GM18868 (cell line): ENCODE measurements around the gene TMEM242.
"Not testable (repeated sequence)": the region's sequence is repeated elsewhere in the genome, so short reads cannot be mapped to it uniquely, and the experiment has no call there.

Source experiments
- ATAC-seq: cut with Tn5 transposase; IDR thresholded peaks from one replicate; pipeline ENCODE4 v1.9.1; 2021; ENCODE audit warnings: mild to moderate bottlenecking, moderate library complexity; ENCODE audit not compliant: unreplicated experiment

Gene TMEM242

GRCh38 chr6:157323255-157323965, at the start of gene TMEM242:
TMEM242 (minus strand) TSS chr6:157323519; CDS start chr6:157323499, 20 bp downstream.
- peak; percentile 89 for ATAC-seq

- ATAC-seq: no peak
Observed at GRCh38 chr6:157372501-157373280, 49.4 kb upstream of the TMEM242 start.

- no peak for ATAC-seq
Observed at GRCh38 chr6:157370755-157371154, 47.4 kb upstream of the TMEM242 start.

DNA sequence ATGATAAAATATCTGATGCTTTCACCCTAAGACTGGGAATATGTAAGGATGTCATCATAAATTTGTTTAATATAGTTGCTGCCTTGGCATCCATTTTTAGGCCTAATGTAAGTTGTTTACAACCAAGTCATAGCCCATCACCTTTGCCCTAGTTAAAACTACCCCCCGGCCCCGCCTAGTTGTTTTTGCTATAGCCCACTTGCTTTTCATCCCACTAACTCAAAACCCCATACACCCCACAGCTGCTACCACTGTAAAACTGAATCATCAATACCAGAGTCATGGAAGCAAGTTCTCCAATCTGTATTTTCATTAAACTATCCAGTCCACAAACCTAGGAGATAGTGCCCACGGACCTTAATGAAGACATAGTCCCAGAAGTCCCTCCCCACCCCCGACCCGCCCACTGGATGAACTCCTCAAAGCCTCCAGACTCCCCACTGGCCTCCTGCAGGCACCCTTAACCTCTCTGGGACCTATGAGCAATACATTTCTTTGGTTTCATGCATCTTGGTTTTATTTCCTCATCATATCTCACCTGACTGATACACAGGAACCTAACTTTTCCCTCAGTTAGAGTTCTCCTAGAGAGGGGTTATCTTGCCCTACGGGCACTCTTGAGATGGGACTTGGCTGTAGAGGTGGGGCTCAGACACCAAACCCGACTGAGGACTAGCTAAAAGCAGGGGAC, 45.2 kb upstream of the TMEM242 start:
- ATAC-seq: no peak

DNA sequence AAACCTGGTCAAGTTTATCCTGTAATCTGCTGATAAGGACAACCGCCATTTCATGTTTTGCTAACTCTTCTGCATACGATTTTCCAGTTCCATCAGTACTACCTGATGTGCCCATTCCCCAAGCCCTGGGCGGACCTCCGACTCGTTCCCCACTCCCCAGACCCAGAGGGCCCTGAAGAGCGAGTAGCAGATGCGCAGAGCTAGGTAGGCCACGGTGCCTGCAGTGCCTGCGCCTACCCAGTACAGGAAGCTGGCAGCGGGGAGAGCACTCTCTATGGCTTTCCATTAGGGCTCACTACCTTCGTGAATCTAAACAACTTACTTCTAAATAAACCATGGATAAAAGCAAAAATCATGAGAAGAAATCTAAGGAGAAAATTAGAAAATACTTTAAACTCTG, 43.3 kb upstream of the TMEM242 start:
- ATAC-seq: no peak

GRCh38 chr6:157364705-157365104, 41.4 kb upstream of the TMEM242 start:
- no peak for ATAC-seq

- ATAC-seq: no peak
Observed at GRCh38 chr6:157361886-157362285, 38.6 kb upstream of the TMEM242 start.

GRCh38 chr6:157358287-157358686, 35.0 kb upstream of the TMEM242 start:
- ATAC-seq: no peak

DNA sequence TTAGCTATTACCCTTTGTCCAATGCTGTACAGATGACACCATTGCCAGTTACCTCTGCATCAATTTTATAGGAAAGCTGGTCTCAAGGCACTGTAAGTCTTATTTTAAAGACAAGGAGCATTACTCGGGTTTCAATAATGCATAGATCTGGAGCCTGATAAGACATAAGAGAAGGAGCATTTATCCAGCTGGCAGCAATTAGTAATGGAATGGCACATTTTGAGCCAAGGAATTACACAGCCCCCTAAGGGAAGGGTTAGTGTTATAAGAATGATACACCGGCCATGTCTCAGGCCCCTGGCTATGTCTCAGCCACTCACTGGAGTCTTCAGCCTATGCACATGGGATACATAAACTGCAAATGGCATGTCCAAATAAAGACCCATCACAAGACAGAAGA, 23.1 kb upstream of the TMEM242 start:
- ATAC-seq: no peak

GRCh38 chr6:157343732-157344131, 20.4 kb upstream of the TMEM242 start:
- no peak for ATAC-seq

GRCh38 chr6:157339432-157339831, 16.1 kb upstream of the TMEM242 start:
- no peak for ATAC-seq

DNA sequence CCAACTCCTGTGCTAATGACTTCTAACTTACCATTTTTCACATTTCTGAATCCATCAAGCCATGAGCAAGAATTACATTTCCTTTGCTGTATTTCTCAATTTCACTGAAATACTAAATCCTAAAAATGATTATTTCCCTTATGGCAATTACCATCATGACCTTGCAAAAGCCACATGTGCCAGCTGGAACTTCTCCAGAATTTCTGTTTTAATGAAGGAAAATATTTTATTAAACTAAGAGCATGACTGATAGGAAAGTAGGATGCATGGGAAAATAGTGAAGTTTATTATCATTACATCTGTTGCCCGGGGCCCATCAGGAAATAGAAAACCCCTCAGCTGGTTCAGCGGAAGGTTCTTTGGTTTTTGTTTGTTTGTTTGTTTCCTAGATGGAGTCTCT, 14.4 kb upstream of the TMEM242 start:
- ATAC-seq: no peak

- ATAC-seq: not testable (repeated sequence)
Observed at GRCh38 chr6:157337276-157337675, 14.0 kb upstream of the TMEM242 start.

GRCh38 chr6:157335829-157336228, 12.5 kb upstream of the TMEM242 start:
- no peak for ATAC-seq

DNA sequence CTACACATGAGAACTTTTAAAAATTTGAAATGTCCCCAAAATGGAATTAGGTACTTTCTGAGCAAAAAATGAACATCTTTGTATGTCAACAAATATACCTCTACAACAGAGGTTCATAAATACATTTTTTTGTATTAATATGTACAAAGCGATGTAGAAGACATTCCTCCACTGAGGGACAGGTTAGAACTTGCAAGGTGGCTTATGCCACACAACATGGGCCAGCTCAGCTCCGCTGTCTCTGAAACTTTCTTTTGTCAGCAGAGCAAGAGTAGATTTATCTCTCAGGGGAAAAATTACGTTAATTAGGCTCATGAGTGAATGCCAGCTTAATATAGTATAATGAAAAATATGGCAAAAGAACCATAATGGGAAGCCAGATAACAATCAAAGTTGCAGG, 10.6 kb upstream of the TMEM242 start:
- ATAC-seq: no peak

DNA sequence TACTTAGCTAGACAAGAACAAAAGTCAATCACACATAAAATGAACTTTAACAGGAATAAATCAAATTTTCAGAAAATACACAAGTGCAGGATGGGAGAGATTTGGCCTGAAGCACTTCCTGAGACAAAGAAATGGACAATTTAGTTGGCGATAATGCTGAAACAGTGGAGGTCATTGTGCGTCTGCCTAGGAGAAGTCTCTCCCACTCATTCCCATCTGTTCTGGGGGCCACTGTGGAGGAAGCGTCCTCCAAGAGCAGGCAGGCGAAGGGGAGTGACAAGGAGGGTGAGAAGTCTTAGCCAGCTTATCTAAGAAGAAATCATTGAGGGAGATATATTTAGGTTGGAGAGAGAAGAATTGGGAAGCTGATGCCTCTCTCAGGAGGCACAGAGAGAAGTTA, 10.2 kb upstream of the TMEM242 start:
- no peak for ATAC-seq

DNA sequence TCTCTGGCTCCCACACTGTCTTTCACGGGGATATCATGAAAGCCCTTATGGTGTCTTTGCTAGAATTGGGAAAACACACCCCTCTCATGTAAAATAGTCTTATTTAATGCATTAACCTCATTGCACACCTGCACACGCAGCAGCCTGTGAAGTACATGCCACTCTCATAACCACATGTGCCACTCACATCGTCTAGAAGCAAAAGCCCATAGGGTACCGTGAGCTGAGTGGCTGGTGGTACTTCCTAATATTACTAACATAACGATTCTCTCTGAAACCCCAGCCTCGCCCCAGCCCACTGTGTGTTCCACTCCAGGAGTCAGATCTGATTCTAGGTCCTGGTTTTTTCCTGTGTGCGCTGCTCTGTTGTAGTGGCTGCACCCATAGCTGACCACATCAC, 9.5 kb upstream of the TMEM242 start:
- no peak for ATAC-seq

GRCh38 chr6:157330831-157331230, 7.5 kb upstream of the TMEM242 start:
- ATAC-seq: no peak

- ATAC-seq: no peak
Observed at GRCh38 chr6:157329829-157330228, 6.5 kb upstream of the TMEM242 start.

- ATAC-seq: no peak
Observed at GRCh38 chr6:157328108-157328692, 4.9 kb upstream of the TMEM242 start.

DNA sequence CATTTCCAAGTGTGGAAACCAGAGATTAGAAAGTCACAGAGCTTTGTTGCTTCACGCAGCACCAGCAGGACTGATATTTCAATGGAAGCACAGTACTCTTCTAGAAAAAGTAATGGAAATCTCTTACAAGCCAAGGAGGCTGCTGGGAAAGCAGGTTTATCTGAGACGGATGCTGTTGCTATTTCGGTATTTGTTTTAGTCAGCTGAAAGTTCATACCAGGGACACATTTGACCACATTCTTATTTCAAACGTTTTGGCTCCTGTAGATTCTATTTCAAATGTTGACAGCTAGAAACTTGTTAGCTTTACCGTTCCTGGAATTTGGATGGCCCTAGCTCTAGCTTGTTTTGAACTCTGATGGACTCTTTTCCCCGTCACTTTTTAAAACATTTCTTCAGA, 3.7 kb upstream of the TMEM242 start:
- ATAC-seq: no peak
